HG02642 (cell line): ENCODE measurements around the gene PPP2CA.
"Not testable (repeated sequence)": the region's sequence is repeated elsewhere in the genome, so short reads cannot be mapped to it uniquely, and the experiment has no call there.

Experiments used
- ATAC-seq: cut with Tn5 transposase; IDR thresholded peaks from one replicate; pipeline ENCODE4 v1.9.1; 2021; ENCODE audit warnings: mild to moderate bottlenecking; ENCODE audit not compliant: unreplicated experiment, poor library complexity

The PPP2CA gene

DNA sequence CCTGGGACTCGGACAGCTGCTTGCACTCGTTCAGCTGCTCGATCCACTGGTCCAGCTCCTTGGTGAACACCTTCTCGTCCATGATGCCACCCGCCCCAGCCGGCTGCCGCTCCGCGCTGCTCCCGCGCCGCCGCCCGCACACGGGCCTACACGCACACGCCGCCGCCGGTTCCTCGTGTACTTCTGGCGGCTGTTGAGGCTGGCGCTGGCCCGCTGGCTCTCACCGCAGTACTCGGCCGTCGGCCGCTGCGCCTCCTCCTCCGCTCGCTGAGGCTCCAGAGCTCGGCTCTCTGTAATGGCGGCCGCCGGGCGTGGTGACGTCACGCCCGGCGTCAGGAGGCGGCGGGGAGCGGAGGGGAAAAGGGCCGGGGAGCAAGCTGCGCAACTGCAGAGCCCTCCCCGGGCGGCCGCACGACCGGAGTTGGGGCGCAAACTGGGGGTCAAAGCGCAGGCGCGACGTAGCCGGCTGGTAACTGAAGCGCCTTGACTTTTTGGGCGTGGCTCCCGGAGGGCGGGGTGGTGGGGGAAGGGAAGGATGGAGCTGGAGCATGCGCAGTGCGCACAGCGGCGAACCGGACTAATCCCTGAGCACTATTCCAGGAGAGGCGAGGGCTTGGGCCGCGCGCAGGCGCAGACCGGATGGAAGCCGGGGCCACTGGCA lies at the start of gene PPP2CA:
PPP2CA (minus strand) TSS at position 294 of the 661 bp plus-strand sequence; CDS start at position 82, 212 bp downstream.
- peak; percentile 84 for ATAC-seq

DNA sequence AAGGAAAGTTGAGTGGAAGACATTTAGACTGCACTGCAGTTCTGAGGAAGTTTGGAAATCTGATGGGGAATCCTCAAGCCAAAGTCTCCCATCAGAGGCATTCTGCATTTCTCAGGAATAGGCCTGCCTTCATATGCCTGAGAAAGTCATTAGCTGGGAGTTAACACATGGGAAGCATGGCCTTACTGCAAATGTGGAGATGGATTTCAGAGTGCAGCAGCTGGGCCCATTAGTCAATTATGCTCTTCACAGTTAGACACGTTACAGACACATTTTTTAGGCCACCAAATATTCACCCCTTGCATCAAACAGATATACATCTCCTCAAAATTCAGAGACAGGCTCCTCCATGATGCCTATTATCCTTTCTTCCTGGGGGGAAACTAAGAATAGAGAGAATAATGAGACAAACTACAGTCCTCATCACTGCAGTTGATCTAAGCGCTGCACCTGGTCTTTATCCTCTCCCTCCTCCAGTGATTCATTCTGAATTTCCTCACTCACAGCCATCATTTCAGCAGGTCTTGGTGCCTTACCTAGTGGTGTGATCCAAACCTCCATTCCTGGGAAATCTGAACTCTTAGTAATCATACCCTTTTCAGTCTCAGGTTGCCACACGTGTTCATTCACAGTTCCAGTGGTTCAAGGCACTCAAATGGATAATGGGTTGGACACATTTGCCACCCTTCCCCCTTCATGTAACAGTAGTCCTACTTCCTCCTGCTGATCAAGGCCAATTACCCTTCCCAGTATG lies 47.9 kb upstream of the PPP2CA start:
- no peak for ATAC-seq

- ATAC-seq = no peak
These were observed 45.2 kb upstream of the PPP2CA start for GRCh38 chr5:134271059-134271458.

DNA sequence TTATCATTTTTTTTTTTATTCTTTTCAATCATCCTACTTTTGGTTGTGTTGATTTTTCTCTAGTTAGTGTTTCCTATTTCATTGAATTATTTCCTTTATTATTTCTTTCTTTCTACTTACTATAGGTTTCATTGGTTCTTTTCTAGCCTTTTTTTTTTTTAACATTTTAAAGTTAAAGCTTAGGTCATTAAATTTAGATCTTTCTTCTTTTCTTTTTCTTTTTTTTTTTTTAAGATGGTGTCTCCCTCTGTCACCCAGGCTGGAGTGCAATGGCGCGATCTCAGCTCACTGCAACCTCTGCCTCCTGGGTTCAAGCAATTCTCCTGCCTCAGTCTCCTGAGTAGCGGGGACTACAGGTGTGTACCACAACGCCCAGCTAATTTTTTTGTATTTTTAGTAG lies 43.0 kb upstream of the PPP2CA start:
- ATAC-seq = no peak

DNA sequence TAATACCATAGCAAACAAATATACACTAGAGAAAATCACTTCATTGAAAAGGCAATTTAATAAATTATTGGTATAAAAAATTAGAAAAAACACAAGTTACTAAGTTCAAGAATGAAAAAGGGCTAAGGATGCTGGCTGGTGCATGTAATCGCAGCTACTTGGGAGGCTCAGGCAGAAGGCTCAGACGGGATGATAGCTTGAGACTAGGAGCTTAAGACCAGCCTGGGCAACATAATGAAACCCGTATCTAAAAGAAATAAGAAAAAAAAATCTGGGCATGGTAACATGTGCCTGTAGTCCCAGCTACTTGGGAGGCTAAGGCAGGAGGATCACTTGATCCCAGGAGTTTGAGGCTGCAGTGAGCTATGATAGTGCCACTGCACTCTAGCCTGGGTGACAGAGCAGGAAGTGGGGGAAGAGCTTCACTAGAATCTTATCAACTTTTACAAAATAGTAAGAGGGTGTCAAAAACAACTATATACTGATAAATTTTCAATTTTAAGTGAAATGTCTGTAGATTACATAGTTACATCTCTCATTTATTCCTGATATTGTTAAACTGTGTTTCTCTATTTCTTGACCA lies 42.2 kb upstream of the PPP2CA start:
- no peak for ATAC-seq

DNA sequence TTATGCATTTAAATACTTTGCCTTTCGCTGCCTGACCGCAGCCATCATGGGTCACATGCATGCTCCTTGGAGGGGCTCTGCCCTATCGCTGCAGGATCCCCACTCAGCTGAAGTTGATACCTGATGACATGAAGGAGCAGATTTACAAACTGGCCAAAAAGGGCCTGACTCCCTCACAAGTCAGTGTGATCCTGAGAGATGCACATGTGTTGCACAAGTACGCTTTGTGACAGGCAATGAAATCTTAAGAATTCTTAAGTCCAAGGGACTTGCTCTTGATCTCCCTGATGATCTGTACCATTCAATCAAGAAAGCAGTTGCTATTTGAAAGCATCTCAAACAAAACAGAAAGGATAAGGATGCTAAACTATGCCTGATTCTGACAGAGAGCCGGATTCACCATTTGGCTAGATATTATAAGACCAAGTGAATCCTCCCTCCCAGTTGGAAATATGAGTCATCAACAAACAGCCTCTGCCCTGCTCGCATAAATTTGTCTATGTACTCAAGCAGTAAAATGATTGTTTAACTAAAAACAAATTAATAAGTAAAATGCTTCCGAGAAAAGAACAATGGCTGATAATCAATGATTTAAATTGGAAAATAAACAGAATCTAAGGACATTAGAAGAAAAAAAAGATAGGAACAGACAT lies 41.6 kb upstream of the PPP2CA start:
- ATAC-seq = no peak

GRCh38 chr5:134263801-134264200 lies 37.9 kb upstream of the PPP2CA start:
- no peak for ATAC-seq

DNA sequence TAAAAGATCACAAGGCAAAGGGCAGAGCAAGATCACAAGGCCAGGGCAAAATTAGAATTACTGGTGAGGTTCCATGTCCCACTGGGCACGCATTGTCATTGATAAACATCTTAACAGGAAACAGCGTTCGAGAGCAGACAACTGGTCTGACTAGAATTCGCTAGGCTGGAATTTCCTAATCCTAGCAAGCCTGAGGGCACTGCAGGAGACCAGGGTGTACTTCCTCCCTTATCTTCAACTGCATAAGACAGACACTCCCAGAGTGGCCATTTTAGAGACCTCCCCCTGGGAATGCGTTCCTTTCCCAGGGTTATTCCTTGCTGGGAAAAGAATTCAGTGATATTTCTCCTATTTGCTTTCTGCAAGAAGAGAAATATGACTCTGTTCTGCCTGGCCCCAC lies 36.8 kb upstream of the PPP2CA start:
- not testable (repeated sequence) for ATAC-seq

- no peak for ATAC-seq
These were observed 33.0 kb upstream of the PPP2CA start for GRCh38 chr5:134258896-134259295.

DNA sequence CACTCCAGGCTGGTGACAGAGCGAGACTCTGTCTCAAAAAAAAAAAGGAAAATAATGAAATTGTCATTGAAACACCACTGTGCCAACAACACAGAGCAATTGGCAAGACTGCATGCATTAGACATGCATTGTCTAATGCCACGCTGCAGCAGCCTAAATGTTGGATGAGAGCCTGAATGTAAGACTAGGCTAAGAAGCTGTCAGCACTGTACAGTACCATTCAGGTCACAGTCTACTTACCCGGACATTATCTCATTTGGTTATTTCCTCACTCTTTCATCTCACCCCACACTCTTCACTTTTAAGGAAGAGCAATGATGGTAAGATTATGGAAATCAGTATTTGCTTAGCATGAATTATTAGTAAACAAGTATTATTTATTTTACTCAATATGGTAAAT lies 31.3 kb upstream of the PPP2CA start:
- no peak for ATAC-seq

- no peak for ATAC-seq
These were observed 29.7 kb upstream of the PPP2CA start for GRCh38 chr5:134255418-134256150.

DNA sequence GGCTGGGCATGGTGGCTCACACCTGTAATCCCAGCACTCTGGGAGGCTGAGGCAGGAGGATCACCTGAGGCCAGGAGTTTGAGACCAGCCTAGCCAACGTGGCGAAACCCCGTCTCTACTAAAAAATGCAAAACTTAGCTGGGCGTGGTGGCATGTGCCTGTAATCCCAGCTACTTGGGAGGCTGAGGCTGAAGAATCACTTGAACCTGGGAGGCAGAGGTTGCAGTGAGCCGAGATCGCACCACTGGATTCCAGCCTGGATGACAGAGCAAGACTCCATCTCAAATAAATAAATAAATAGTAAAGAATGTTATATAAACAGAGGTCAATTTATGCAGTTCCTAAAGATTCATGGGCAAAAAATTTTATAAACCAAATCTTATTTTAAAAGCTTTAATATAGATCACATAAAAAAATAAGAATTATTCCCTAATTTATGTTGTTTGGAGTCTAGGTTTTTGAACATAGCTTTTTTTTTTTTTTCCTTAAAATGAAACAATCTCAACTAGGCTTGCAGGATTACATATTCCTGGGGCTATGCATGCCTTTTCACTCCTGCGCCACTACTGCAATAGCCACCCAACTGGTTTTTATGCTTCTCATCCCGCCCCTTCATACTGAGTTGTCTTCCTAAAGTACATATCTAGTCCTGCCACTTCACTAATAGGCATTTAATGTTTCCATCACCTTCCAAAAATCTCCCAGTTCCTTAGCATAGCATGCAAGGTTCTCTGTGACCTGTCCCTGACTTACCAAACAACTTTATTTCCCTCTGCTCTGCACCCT lies 27.7 kb upstream of the PPP2CA start:
- not testable (repeated sequence) for ATAC-seq

- no peak for ATAC-seq
These were observed 26.8 kb upstream of the PPP2CA start for GRCh38 chr5:134252671-134253070.

DNA sequence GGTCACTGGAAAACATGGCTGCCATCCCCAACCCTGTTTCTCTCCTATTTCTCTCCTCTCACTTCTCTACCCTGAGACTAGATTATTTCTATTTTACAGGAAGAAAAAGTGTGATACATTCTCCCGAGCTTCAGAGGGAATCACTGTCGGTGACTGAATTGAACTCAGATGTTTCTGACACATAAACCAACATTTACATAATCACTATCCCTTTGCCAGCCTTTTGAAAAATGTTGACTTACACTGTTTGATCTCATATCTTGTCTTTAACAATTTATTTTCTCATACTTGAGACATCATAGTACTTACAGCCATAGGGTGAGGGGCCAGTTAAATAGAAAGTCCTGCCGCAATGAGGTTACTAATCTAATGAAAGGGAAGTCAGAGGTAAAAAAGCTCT lies 25.1 kb upstream of the PPP2CA start:
- ATAC-seq = no peak

DNA sequence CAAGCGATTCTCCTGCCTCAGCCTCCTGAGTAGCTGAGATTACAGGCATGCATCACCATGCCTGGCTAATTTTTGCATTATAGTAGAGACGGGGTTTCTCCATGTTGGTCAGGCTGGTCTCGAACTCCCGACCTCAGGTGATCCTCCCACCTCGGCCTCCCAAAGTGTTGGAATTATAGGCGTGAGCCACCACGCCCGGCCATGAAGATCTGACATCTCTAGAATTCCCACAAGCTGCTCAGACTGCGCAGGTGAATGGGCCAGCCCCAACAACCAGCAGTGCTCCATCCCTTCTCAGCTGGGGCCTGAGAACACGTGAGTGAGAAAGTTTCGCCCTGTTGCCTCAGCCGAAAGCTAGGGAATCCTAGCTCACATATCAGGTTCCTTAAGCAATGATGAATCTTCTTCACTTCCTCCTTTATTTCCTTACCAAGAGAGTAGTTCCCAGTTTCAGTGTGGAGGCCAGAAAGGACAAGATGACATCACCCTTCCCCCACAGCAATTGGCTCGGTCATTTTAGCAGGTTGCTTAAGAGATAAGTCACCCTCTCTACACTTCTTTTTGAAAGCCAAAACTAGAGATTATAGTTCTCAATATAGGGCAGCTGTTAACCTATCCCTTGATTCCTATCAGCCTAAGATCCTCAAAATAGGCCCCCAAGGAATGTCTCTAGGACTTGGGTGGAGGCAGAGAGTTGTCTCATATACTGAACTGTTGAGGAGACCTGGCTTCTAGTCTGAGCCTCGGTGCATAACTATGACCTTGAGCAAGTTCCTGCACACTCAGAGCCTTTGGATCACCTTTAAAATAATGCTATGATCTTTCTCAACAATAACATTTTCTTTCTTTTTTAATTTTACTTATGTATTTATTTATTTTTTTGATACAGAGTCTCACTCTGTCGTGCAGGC lies 23.9 kb upstream of the PPP2CA start:
- ATAC-seq = no peak

GRCh38 chr5:134248256-134248655 lies 22.4 kb upstream of the PPP2CA start:
- no peak for ATAC-seq

DNA sequence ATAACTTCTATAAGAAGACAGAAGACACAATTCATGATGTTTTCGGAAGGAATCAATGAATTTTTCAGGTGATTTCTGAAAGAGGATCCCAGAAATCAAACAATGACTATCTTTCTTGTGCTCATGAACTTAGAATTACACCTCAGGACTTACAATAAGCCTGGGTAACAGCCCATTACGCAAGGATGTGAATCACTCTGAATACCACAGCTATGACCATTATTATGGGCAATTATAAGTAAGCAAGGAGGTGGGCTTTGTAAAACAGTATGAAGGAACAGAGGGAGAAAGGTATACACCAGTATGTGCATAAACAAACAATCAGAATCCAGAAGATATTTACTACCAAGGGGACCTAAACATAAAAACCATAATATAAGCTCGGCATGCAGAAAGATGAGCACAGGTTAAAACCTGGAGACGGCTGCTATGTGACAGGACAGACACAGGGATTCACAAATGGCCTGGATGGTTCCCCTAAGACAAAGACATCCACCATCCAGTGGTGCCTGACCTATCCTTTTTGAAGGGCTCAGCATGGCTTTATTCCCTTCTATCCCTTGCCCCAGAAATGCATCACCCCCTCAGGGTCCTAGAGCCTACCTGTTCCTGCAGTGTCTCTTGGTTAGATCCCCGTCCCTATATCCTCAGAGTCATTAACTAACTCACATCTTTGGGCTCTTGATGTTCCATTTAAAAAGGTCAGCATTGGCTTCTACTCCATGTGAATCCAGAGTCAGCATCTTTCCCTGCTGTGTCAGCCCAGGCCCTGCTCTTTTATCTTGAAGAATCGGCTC lies 21.8 kb upstream of the PPP2CA start:
- no peak for ATAC-seq
